IMR-90 (cell line): Measurements from ENCODE around the gene MSMO1. TPM values are rescaled to one million over a fixed set of nuclear protein-coding genes. Genes with fewer than 3 reads are reported as not detected.

Experiments
- ATAC-seq: fragments of 200-7000 bp; cut with Tn5 transposase; 2 replicates; pipeline ENCODE4 v1.9.1; 2020; ENCODE audit warnings: low read depth, mild to moderate bottlenecking, moderate library complexity
- BruUV-seq: library from RNA; stranded (reverse); fragments of 400-500 nt; replicated peaks from 2 replicates; lab custom pipeline; 2021; lab: Mats Ljungman, UMichigan
- CTCF ChIA-PET: fragments of 300-600 bp; formaldehyde crosslinking; extraction: SDS; loops from one replicate; lab custom pipeline; 2021; ENCODE audit warnings: antibody characterized with exemption; lab: Yijun Ruan, JAX
- POLR2A ChIA-PET: fragments of 300-600 bp; sonication (Branson Sonifier 250); formaldehyde crosslinking; loops from one replicate; lab custom pipeline; 2022; ENCODE audit warnings: antibody characterized with exemption; ENCODE audit not compliant: unreplicated experiment; lab: Charles Lee
- DNase-seq: peaks from one replicate; pipeline ENCODE4 v3.0.0; 2013
- H2AFZ ChIP-seq: replicated peaks from 2 replicates; pipeline ENCODE3; 2013; ENCODE audit warnings: low read length, mild to moderate bottlenecking; ENCODE audit not compliant: poor library complexity
- H2AK5ac ChIP-seq: 2 replicates; pipeline ENCODE4 v1.6.1; 2013; ENCODE audit warnings: low read depth, low read length, inconsistent platforms
- H2AK9ac ChIP-seq: replicated peaks from 2 replicates; pipeline ENCODE3; 2013; ENCODE audit warnings: mild to moderate bottlenecking, low read depth, low read length, moderate library complexity; ENCODE audit not compliant: poor library complexity
- H2BK120ac ChIP-seq: 2 replicates; pipeline ENCODE4 v1.6.1; 2013; ENCODE audit warnings: low read depth, low read length, inconsistent platforms
- H2BK15ac ChIP-seq: 3 replicates; pipeline ENCODE4 v1.6.1; 2013; ENCODE audit warnings: low read depth, low read length, inconsistent platforms
- H2BK20ac ChIP-seq: 2 replicates; pipeline ENCODE4 v1.6.1; 2013; ENCODE audit warnings: low read depth, mild to moderate bottlenecking, inconsistent platforms, low read length, moderate library complexity
- H2BK5ac ChIP-seq: 2 replicates; pipeline ENCODE4 v1.6.1; 2013; ENCODE audit warnings: mild to moderate bottlenecking, low read depth, low read length, inconsistent platforms; ENCODE audit not compliant: poor library complexity, severe bottlenecking
- H3K14ac ChIP-seq: replicated peaks from 2 replicates; pipeline ENCODE4 v1.6.1; 2013; ENCODE audit warnings: low read depth, low read length, inconsistent platforms
- H3K18ac ChIP-seq: 2 replicates; pipeline ENCODE4 v1.6.1; 2013; ENCODE audit warnings: low read depth, low read length, control low read depth
- H3K23ac ChIP-seq: 2 replicates; pipeline ENCODE4 v1.6.1; 2013; ENCODE audit warnings: low read depth, low read length, inconsistent platforms
- H3K27ac ChIP-seq: 2 replicates; pipeline ENCODE4 v1.5.1; 2013; ENCODE audit warnings: mild to moderate bottlenecking, control low read depth, low read length; ENCODE audit not compliant: insufficient read depth
- H3K27me3 ChIP-seq: 2 replicates; pipeline ENCODE4 v1.6.1; 2013; ENCODE audit warnings: low read length; ENCODE audit not compliant: control insufficient read depth, insufficient read depth
- H3K36me3 ChIP-seq: 2 replicates; pipeline ENCODE4 v1.6.1; 2013; ENCODE audit warnings: low read length, mixed read lengths; ENCODE audit not compliant: control insufficient read depth, insufficient read depth
- H3K4ac ChIP-seq: 2 replicates; pipeline ENCODE4 v1.6.1; 2013; ENCODE audit warnings: low read depth, low read length, inconsistent platforms
- H3K4me1 ChIP-seq: 2 replicates; pipeline ENCODE4 v1.6.1; 2013; ENCODE audit warnings: low read length, mixed read lengths; ENCODE audit not compliant: control insufficient read depth, insufficient read depth
- H3K4me2 ChIP-seq: 2 replicates; pipeline ENCODE4 v1.6.1; 2013; ENCODE audit warnings: low read depth, mild to moderate bottlenecking, control low read depth, low read length, moderate library complexity
- H3K4me3 ChIP-seq: 2 replicates; pipeline ENCODE4 v1.5.1; 2013; ENCODE audit warnings: low read depth, mild to moderate bottlenecking, control low read depth, low read length, moderate library complexity; ENCODE audit not compliant: insufficient read depth
- H3K56ac ChIP-seq: 2 replicates; pipeline ENCODE4 v1.6.1; 2013; ENCODE audit warnings: low read length, inconsistent platforms; ENCODE audit not compliant: insufficient read depth; ENCODE audit errors: extremely low read depth
- H3K79me1 ChIP-seq, 2 experiments: 2 replicates each; pipeline ENCODE4 v1.6.1; 2013; ENCODE audit warnings: low read length in 2 of 2, inconsistent platforms in 1 of 2, low read depth in 1 of 2
- H3K9ac ChIP-seq: 2 replicates; pipeline ENCODE4 v1.6.1; 2013; ENCODE audit warnings: low read depth, low read length, control low read depth
- H3K9me1 ChIP-seq: 2 replicates; pipeline ENCODE4 v1.6.1; 2013; ENCODE audit warnings: low read length, inconsistent platforms; ENCODE audit not compliant: insufficient read depth
- H3K9me3 ChIP-seq: 2 replicates; pipeline ENCODE4 v1.6.1; 2013; ENCODE audit warnings: low read length; ENCODE audit not compliant: control insufficient read depth, insufficient read depth
- H4K20me1 ChIP-seq: 2 replicates; pipeline ENCODE4 v1.6.1; 2013; ENCODE audit warnings: low read length, inconsistent platforms; ENCODE audit not compliant: insufficient read depth
- H4K5ac ChIP-seq: 2 replicates; pipeline ENCODE4 v1.6.1; 2013; ENCODE audit warnings: mild to moderate bottlenecking, low read depth, low read length, control low read depth
- H4K8ac ChIP-seq, 2 experiments: 2 replicates each; pipeline ENCODE4 v1.6.1; 2013; ENCODE audit warnings: low read depth in 2 of 2, low read length in 2 of 2, control low read depth in 1 of 2, inconsistent platforms in 1 of 2
- H4K91ac ChIP-seq: 2 replicates; pipeline ENCODE4 v1.6.1; 2013; ENCODE audit warnings: low read depth, low read length, inconsistent platforms; ENCODE audit not compliant: insufficient read depth
- BHLHE40 ChIP-seq: fragments of 150-350 bp; IDR thresholded peaks from 2 replicates; pipeline ENCODE4 v1.6.1; 2016; ENCODE audit warnings: mild to moderate bottlenecking, low read depth, low read length
- CEBPB ChIP-seq: IDR thresholded peaks from 2 replicates; pipeline ENCODE4 v1.6.1; 2012; ENCODE audit warnings: low read depth, low read length, improper control_type of control experiment
- CTCF ChIP-seq: conservative IDR thresholded peaks from 2 replicates; pipeline ENCODE4 v1.5.1; 2012; ENCODE audit warnings: mild to moderate bottlenecking, low read depth, low read length, improper control_type of control experiment
- ELK1 ChIP-seq: fragments of 150-350 bp; IDR thresholded peaks from 2 replicates; pipeline ENCODE4 v1.6.1; 2016; ENCODE audit warnings: low read depth, mild to moderate bottlenecking, low read length, moderate library complexity, borderline replicate concordance
- FOS ChIP-seq: fragments of 150-350 bp; IDR thresholded peaks from 2 replicates; pipeline ENCODE4 v1.6.1; 2016; ENCODE audit warnings: low read depth, low read length
- MAFK ChIP-seq: IDR thresholded peaks from 2 replicates; pipeline ENCODE4 v1.6.1; 2012; ENCODE audit warnings: low read depth, low read length, improper control_type of control experiment
- MAZ ChIP-seq: IDR thresholded peaks from 2 replicates; pipeline ENCODE4 v1.6.1; 2012; ENCODE audit warnings: low read depth, mild to moderate bottlenecking, low read length, improper control_type of control experiment, moderate library complexity, borderline replicate concordance
- MXI1 ChIP-seq: IDR thresholded peaks from 2 replicates; pipeline ENCODE4 v1.6.1; 2012; ENCODE audit warnings: low read depth, mild to moderate bottlenecking, low read length, moderate library complexity, borderline replicate concordance
- NFE2L2 ChIP-seq: fragments of 150-350 bp; IDR thresholded peaks from 2 replicates; pipeline ENCODE4 v1.6.1; 2016; ENCODE audit warnings: low read depth, mild to moderate bottlenecking, low read length
- POLR2A ChIP-seq: IDR thresholded peaks from 2 replicates; pipeline ENCODE4 v1.6.1; 2012; ENCODE audit warnings: mild to moderate bottlenecking, low read depth, low read length
- RAD21 ChIP-seq: IDR thresholded peaks from 2 replicates; pipeline ENCODE4 v1.6.1; 2012; ENCODE audit warnings: low read length, improper control_type of control experiment
- RCOR1 ChIP-seq: IDR thresholded peaks from 2 replicates; pipeline ENCODE4 v1.6.1; 2012; ENCODE audit warnings: mild to moderate bottlenecking, low read length, improper control_type of control experiment; ENCODE audit not compliant: insufficient replicate concordance
- RFX5 ChIP-seq: IDR thresholded peaks from 2 replicates; pipeline ENCODE4 v1.8.0; 2012; ENCODE audit warnings: low read depth, mild to moderate bottlenecking, low read length, moderate library complexity
- SMC3 ChIP-seq: fragments of 150-350 bp; IDR thresholded peaks from 2 replicates; pipeline ENCODE4 v1.6.1; 2016; ENCODE audit warnings: low read depth, mild to moderate bottlenecking, antibody characterized with exemption, low read length, moderate library complexity
- USF2 ChIP-seq: fragments of 150-350 bp; IDR thresholded peaks from 2 replicates; pipeline ENCODE4 v1.6.1; 2017; ENCODE audit warnings: mild to moderate bottlenecking, antibody characterized with exemption, low read length, low read depth
- WGBS, 2 experiments: methylation state at CpG; one replicate each; pipeline versions ENCODE4 v1.1.5 to v1.1.7; 2013; ENCODE audit warnings: missing lambda C conversion rate in 2 of 2; ENCODE audit not compliant: insufficient read length in 1 of 2; ENCODE audit errors: extremely low coverage in 2 of 2; 5-methylcytosine and 5-hydroxymethylcytosine counted together
- dilution Hi-C: fragments of 300-500 bp; cut with HindIII; formaldehyde crosslinking; loops from one replicate; pipeline ENCODE4 v1.14.3; 2018; ENCODE audit warnings: low sequenced_read_pairs; ENCODE audit not compliant: unreplicated experiment
- in situ Hi-C: fragments of 300-500 bp; cut with MboI; formaldehyde crosslinking; loops from 3 replicates; pipeline ENCODE4 v1.14.3; 2019; ENCODE audit warnings: low sequenced_read_pairs, inconsistent platforms, mixed read lengths
- intact Hi-C: fragments of 100-400 bp; cut with micrococcal nuclease; formaldehyde crosslinking; loops from 2 replicates; pipeline ENCODE4 v1.10.0; 2022
- polyA plus RNA-seq, 3 experiments: library from polyadenylated mRNA; depleted of rRNA; stranded (reverse); fragments of >200 nt; gene quantifications; 2 replicates each; pipeline ENCODE4 v1.2.3, GENCODE V29; 2012; ENCODE audit warnings: low replicate concordance in 1 of 3
- total RNA-seq: library from RNA; depleted of rRNA; stranded (reverse); fragments of >200 nt; gene quantifications from 2 replicates; pipeline ENCODE4 v1.2.3, GENCODE V29; 2012

MSMO1 gene
- total and polyA plus RNA-seq, 2 of the 4 experiments (the other 2 are of a cell fraction) = 40.1 to 42.1 TPM

GRCh38 chr4:165378398-165378744, 50.9 kb downstream of the MSMO1 start:
- no CpG with 5 or more reads among the region's 1 CpG for WGBS, 2 experiments
- ChIA-PET CTCF (interaction anchor here (0.8 to 1.5 kb wide), 4 partner anchors 11 to 67 kb away, joined by 3 to 6 read pairs (median 4); no protein-coding TSS in a partner anchor), POLR2A (no interaction called here)
- Histone ChIP-seq H3K4me2 (peak overlapping the region; percentile 98), H3K4me3 (peak overlapping the region; percentile 46), H2BK20ac (no peak overlapping the region), H2BK5ac (no peak overlapping the region), H3K23ac (0 out of 2 replicates have a peak overlapping the region, but pooled peaks have one; percentile 51), H3K14ac (no peak overlapping the region), H2BK120ac (no peak overlapping the region), H4K20me1 (no peaks in the 10 kb centered on the region), H4K91ac (no peak overlapping the region), H3K9me3 (no peaks in the 10 kb centered on the region), H3K56ac (no peak overlapping the region), H2BK15ac (no peak overlapping the region), H4K5ac (no peak overlapping the region), H2AK5ac (no peak overlapping the region), H3K36me3 (no peaks in the 10 kb centered on the region), H3K9me1 (no peaks in the 10 kb centered on the region), H3K79me1 (no peaks in the 10 kb centered on the region), H3K18ac (no peak overlapping the region), H2AK9ac (no peak overlapping the region), H4K8ac (no peak overlapping the region), H3K27me3 (peaks cover 2% of the 10 kb centered on the region; the same call in 1 of the 2 replicates), H2AFZ (peak overlapping the region; percentile 93), H3K4me1 (no peaks in the 10 kb centered on the region), H3K27ac (no peak overlapping the region), H3K9ac (no peak overlapping the region), H3K4ac (no peak overlapping the region)
- intact Hi-C loops = loop anchor here (2.0 kb wide), 1 partner anchor 52 kb away; the partner anchor contains the start of gene MSMO1
- BruUV-seq = no TSS peak
- no peak for ATAC-seq
- TF ChIP-seq RFX5 = no peak
- no peak for TF ChIP-seq SMC3
- TF ChIP-seq POLR2A = no peak
- no peak for TF ChIP-seq MAZ
- TF ChIP-seq FOS = no peak
- TF ChIP-seq ELK1 = no peak
- TF ChIP-seq USF2 = no peak
- no peak for TF ChIP-seq RCOR1
- no peak for TF ChIP-seq CEBPB
- TF ChIP-seq MXI1 = no peak
- TF ChIP-seq RAD21 = no peak
- TF ChIP-seq BHLHE40 = no peak
- TF ChIP-seq MAFK = no peak
- TF ChIP-seq NFE2L2 = no peak
- no peak for TF ChIP-seq CTCF
- no peak for DNase-seq
- dilution Hi-C loops = no loop called here
- in situ Hi-C loops = no loop called here
